Measurements from ENCODE around the gene ZNF274. TPM values are rescaled to one million over a fixed set of nuclear protein-coding genes. Genes with fewer than 3 reads are reported as not detected.
"Not testable (repeated sequence)": the region's sequence is repeated elsewhere in the genome, so short reads cannot be mapped to it uniquely, and the experiment has no call there.

The ZNF274 gene
- total RNA-seq, 1 donor from 2014 or later = 27.2 TPM

DNA sequence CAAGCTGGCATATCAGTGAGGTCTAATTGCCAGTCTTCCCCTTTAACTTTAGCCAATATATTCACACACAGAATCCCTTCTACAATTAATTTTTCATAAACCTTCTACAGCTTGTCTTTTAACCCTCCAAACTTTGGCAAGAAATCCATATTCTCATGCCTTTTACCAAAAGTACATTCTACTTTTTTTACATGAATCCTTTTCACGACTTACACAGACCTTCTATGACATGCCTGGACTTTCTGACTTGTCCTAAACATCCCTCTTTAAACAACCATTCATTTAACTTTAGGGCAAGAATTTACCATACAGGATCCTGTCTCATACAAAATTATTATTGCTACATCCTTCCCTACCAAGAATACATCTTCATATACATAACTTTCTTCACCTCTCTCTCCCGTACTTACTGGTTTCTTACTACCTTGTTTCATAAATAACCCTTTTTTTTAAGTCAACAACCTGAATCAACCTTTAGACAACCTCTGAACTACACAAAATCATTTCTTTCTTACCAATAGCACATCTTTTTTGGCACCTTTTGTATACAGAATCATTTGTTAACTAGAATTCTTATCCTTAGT, 69.3 kb downstream of the ZNF274 start:
- no peaks in the 10 kb centered on the region for H3K4me1 Mint-ChIP-seq (ENCODE audit: unreplicated experiment)
- no peak overlapping the region for H3K4me3 Mint-ChIP-seq
- H3K27ac Mint-ChIP-seq = no peak overlapping the region
- H3K36me3 Mint-ChIP-seq = peaks cover 82% of the 10 kb centered on the region
- DNase-seq (ENCODE audit: extremely low spot score, unreplicated experiment) = no peak
- H3K9me3 Mint-ChIP-seq = peaks cover 19% of the 10 kb centered on the region
- TF ChIP-seq, protein P1, sequence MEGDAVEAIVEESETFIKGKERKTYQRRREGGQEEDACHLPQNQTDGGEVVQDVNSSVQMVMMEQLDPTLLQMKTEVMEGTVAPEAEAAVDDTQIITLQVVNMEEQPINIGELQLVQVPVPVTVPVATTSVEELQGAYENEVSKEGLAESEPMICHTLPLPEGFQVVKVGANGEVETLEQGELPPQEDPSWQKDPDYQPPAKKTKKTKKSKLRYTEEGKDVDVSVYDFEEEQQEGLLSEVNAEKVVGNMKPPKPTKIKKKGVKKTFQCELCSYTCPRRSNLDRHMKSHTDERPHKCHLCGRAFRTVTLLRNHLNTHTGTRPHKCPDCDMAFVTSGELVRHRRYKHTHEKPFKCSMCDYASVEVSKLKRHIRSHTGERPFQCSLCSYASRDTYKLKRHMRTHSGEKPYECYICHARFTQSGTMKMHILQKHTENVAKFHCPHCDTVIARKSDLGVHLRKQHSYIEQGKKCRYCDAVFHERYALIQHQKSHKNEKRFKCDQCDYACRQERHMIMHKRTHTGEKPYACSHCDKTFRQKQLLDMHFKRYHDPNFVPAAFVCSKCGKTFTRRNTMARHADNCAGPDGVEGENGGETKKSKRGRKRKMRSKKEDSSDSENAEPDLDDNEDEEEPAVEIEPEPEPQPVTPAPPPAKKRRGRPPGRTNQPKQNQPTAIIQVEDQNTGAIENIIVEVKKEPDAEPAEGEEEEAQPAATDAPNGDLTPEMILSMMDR (conservative IDR thresholded peaks at IDR 0.05) = no peak
- H3K27me3 Mint-ChIP-seq = no peaks in the 10 kb centered on the region

DNA sequence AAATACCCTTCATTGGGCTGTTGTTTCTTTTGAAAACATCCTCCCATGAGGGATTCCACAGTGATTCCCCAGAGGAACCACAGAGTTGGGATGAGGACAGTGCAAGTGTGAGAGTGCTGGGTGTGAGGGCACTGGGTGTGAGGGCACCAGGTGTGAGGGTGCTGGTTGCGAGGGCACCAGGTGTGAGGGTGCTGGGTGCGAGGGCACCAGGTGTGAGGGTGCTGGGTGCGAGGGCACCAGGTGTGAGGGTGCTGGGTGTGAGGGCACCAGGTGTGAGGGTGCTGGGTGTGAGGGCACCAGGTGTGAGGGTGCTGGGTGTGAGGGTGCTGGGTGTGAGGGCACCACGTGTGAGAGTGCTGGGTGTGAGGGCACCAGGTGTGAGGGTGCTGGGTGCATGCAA, 75.4 kb downstream of the ZNF274 start:
- DNase-seq (ENCODE audit: extremely low spot score, unreplicated experiment); H3K4me1 Mint-ChIP-seq (ENCODE audit: unreplicated experiment); H3K4me3 Mint-ChIP-seq; H3K27me3 Mint-ChIP-seq; H3K27ac Mint-ChIP-seq: not testable (repeated sequence)
- Mint-ChIP-seq H3K36me3 (peaks cover 84% of the 10 kb centered on the region), H3K9me3 (peaks cover 35% of the 10 kb centered on the region)

DNA sequence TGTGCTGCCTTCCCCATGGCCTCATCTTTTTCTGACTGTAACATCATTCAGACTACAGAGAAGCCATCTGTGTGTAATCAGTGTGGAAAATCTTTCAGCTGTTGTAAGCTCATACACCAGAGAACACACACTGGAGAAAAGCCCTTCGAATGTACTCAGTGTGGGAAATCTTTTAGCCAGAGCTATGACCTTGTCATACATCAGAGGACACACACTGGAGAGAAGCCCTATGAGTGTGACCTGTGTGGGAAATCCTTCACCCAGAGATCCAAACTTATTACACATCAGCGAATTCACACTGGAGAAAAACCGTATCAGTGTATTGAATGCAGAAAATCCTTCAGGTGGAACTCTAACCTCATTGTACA, 78.7 kb downstream of the ZNF274 start:
- Mint-ChIP-seq H3K4me3 (no peak overlapping the region), H3K9me3 (peaks cover 24% of the 10 kb centered on the region), H3K36me3 (peaks cover 67% of the 10 kb centered on the region), H3K27me3 (no peaks in the 10 kb centered on the region), H3K27ac (no peak overlapping the region), H3K4me1 (ENCODE audit: unreplicated experiment) (no peaks in the 10 kb centered on the region)
- TF ChIP-seq, protein P1 (conservative IDR thresholded peaks at IDR 0.05) = no peak
- no peak for DNase-seq (ENCODE audit: extremely low spot score, unreplicated experiment)

DNA sequence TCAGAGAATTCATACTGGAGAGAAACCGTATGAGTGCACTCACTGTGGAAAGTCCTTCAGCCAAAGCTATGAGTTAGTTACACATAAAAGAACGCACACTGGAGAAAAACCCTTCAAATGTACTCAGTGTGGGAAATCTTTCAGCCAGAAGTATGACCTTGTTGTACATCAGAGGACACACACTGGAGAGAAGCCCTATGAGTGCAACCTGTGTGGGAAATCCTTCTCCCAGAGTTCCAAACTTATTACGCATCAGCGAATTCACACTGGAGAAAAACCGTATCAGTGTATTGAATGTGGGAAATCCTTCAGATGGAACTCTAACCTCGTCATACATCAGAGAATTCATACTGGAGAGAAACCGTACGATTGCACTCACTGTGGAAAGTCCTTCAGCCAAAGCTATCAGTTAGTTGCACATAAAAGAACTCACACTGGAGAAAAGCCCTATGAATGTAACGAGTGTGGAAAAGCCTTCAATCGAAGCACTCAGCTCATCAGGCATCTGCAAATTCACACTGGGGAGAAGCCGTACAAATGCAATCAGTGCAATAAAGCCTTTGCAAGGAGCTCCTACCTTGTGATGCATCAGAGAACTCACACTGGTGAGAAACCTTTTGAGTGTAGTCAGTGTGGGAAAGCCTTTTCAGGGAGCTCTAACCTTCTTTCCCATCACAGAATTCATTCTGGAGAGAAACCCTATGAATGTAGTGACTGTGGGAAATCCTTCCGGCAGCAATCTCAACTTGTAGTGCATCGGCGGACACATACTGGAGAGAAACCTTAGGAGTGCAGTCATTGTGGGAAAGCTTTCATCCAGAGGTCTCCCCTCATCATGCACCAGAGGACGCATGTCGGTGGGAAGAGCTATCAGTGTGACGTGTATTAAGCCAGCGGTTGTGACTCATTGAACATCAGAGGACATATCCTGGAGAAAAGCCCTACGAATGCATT, 79.4 kb downstream of the ZNF274 start:
- Mint-ChIP-seq H3K27ac (peak overlapping the region; percentile 16), H3K27me3 (no peaks in the 10 kb centered on the region), H3K4me3 (no peak overlapping the region), H3K36me3 (peaks cover 68% of the 10 kb centered on the region), H3K4me1 (ENCODE audit: unreplicated experiment) (no peaks in the 10 kb centered on the region), H3K9me3 (peaks cover 23% of the 10 kb centered on the region)
- DNase-seq (ENCODE audit: extremely low spot score, unreplicated experiment) = no peak
- TF ChIP-seq, protein P1 (conservative IDR thresholded peaks at IDR 0.05) = no peak

DNA sequence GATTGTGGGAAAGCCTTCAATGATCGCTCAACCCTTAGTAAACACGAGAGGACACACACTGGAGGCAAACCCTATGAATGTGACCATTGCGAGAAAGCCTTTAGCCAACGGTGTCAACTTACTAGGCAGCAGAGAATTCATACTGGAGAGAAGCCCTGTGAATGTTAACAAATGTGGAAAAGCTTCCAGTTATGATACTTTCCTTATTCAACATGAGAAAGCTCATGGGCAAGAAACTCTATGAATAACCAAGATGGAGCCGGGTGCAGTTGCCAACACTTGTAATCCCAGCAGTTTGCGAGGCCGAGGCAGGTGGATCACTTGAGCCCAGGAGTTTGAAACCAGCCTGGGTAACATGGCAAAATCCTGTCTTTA, 80.0 kb downstream of the ZNF274 start:
- TF ChIP-seq, protein P1 (conservative IDR thresholded peaks at IDR 0.05) = no peak
- Mint-ChIP-seq H3K4me1 (ENCODE audit: unreplicated experiment) (no peaks in the 10 kb centered on the region), H3K27ac (peak overlapping the region; percentile 16), H3K27me3 (no peaks in the 10 kb centered on the region), H3K36me3 (peaks cover 62% of the 10 kb centered on the region), H3K9me3 (peaks cover 16% of the 10 kb centered on the region), H3K4me3 (no peak overlapping the region)
- no peak for DNase-seq (ENCODE audit: extremely low spot score, unreplicated experiment)

Other genes starting within 250 kb of the ZNF274 start
- gene ZNF418, start 247.7 kb upstream of the ZNF274 start, total RNA-seq (ENCODE audit: low replicate concordance) = 14.3 and 24.6 TPM in 2 replicates
- 10.2 and 10.4 TPM in 2 replicates for gene ZNF256, start 235.4 kb upstream of the ZNF274 start, total RNA-seq (ENCODE audit: low replicate concordance)
- gene C19orf18, start 208.5 kb upstream of the ZNF274 start, total RNA-seq (ENCODE audit: low replicate concordance) = 1.0 and 2.5 TPM in 2 replicates
- gene ZNF606, start 180.2 kb upstream of the ZNF274 start, total RNA-seq (ENCODE audit: low replicate concordance) = 28.1 and 39.1 TPM in 2 replicates
- 0.95 and 1.9 TPM in 2 replicates for gene ZSCAN1, start 149.0 kb upstream of the ZNF274 start, total RNA-seq (ENCODE audit: low replicate concordance)
- gene ZNF135, start 123.8 kb upstream of the ZNF274 start, total RNA-seq (ENCODE audit: low replicate concordance) = 12.0 and 13.1 TPM in 2 replicates
- gene ZSCAN18, start 84.8 kb upstream of the ZNF274 start, total RNA-seq (ENCODE audit: low replicate concordance) = 59.0 and 82.4 TPM in 2 replicates
- 12.5 and 14.5 TPM in 2 replicates for gene ZNF329, start 32.3 kb upstream of the ZNF274 start, total RNA-seq (ENCODE audit: low replicate concordance)
- 52.0 and 52.5 TPM in 2 replicates for gene ZNF544, start 45.9 kb downstream of the ZNF274 start, total RNA-seq (ENCODE audit: low replicate concordance)
- gene ZNF8, start 95.9 kb downstream of the ZNF274 start, total RNA-seq (ENCODE audit: low replicate concordance) = 10.8 and 16.4 TPM in 2 replicates
- 35.2 and 36.8 TPM in 2 replicates for gene ERVK3-1, start 122.3 kb downstream of the ZNF274 start, total RNA-seq (ENCODE audit: low replicate concordance)
- gene ZSCAN22, start 143.9 kb downstream of the ZNF274 start, total RNA-seq (ENCODE audit: low replicate concordance) = 4.2 and 5.4 TPM in 2 replicates
- 5.1 and 11.7 TPM in 2 replicates for gene A1BG, start 170.4 kb downstream of the ZNF274 start, total RNA-seq (ENCODE audit: low replicate concordance)
- 4.1 and 8.1 TPM in 2 replicates for gene ZNF497, start 179.7 kb downstream of the ZNF274 start, total RNA-seq (ENCODE audit: low replicate concordance)
- 2.8 and 3.8 TPM in 2 replicates for gene ZNF837, start 198.0 kb downstream of the ZNF274 start, total RNA-seq (ENCODE audit: low replicate concordance)
- gene RPS5, start 204.2 kb downstream of the ZNF274 start, total RNA-seq (ENCODE audit: low replicate concordance) = 1,320 and 1,324 TPM in 2 replicates
- 1.0 and 4.0 TPM in 2 replicates for gene RNF225, start 212.6 kb downstream of the ZNF274 start, total RNA-seq (ENCODE audit: low replicate concordance)
- 10.1 and 18.2 TPM in 2 replicates for gene ZNF584, start 225.6 kb downstream of the ZNF274 start, total RNA-seq (ENCODE audit: low replicate concordance)

Measured in type B pancreatic cell (in vitro differentiated cells).